H9 (cell line): ENCODE data around the gene NANOG. TPM values are rescaled to one million over a fixed set of nuclear protein-coding genes. Genes with fewer than 3 reads are reported as not detected.

ENCODE experiments used
- DNase-seq: peaks from one replicate; pipeline ENCODE4 v3.0.0-alpha.2; 2017
- H2AFZ ChIP-seq: one replicate; pipeline ENCODE4 v1.6.1; 2013; ENCODE audit warnings: mild to moderate bottlenecking, low read length, control low read depth, moderate library complexity
- H2AK5ac ChIP-seq: 2 replicates; pipeline ENCODE4 v1.6.1; 2013; ENCODE audit warnings: low read length, control low read depth, mixed read lengths; ENCODE audit not compliant: insufficient read length
- H2BK120ac ChIP-seq: one replicate; pipeline ENCODE4 v1.6.1; 2013; ENCODE audit warnings: low read depth, mild to moderate bottlenecking, low read length, control low read depth, inconsistent platforms; ENCODE audit not compliant: poor library complexity, severe bottlenecking
- H2BK12ac ChIP-seq: 2 replicates; pipeline ENCODE4 v1.6.1; 2013; ENCODE audit warnings: low read length, control low read depth, mixed read lengths, low read depth; ENCODE audit not compliant: insufficient read length
- H2BK15ac ChIP-seq: 2 replicates; pipeline ENCODE4 v1.6.1; 2013; ENCODE audit warnings: low read depth, low read length, control low read depth
- H2BK20ac ChIP-seq: one replicate; pipeline ENCODE4 v1.6.1; 2013; ENCODE audit warnings: low read depth, mild to moderate bottlenecking, low read length, control low read depth, inconsistent platforms; ENCODE audit not compliant: poor library complexity, severe bottlenecking
- H2BK5ac ChIP-seq: 2 replicates; pipeline ENCODE4 v1.6.1; 2013; ENCODE audit warnings: low read length, control low read depth, mixed read lengths; ENCODE audit not compliant: insufficient read length
- H3K14ac ChIP-seq: 2 replicates; pipeline ENCODE4 v1.6.1; 2013; ENCODE audit warnings: low read length, control low read depth; ENCODE audit not compliant: insufficient read depth
- H3K18ac ChIP-seq: 2 replicates; pipeline ENCODE4 v1.6.1; 2013; ENCODE audit warnings: low read depth, mild to moderate bottlenecking, mixed read lengths, low read length, control low read depth; ENCODE audit not compliant: insufficient read length
- H3K23ac ChIP-seq: 2 replicates; pipeline ENCODE4 v1.6.1; 2013; ENCODE audit warnings: low read length, control low read depth, mixed read lengths, low read depth; ENCODE audit not compliant: insufficient read length
- H3K23me2 ChIP-seq: 2 replicates; pipeline ENCODE4 v1.6.1; 2013; ENCODE audit warnings: low read depth, mild to moderate bottlenecking, mixed read lengths, low read length, control low read depth; ENCODE audit not compliant: insufficient read length, poor library complexity, severe bottlenecking
- H3K27ac ChIP-seq: 2 replicates; pipeline ENCODE4 v1.5.1; 2013; ENCODE audit warnings: low read length, control low read depth, mixed read lengths, low read depth; ENCODE audit not compliant: insufficient read length
- H3K27me3 ChIP-seq: 2 replicates; pipeline ENCODE4 v1.6.1; 2013; ENCODE audit warnings: low read length, control low read depth, inconsistent platforms; ENCODE audit not compliant: insufficient read depth
- H3K4ac ChIP-seq: 2 replicates; pipeline ENCODE4 v1.6.1; 2013; ENCODE audit warnings: low read depth, mild to moderate bottlenecking, control low read depth, inconsistent platforms, low read length, moderate library complexity
- H3K4me1 ChIP-seq: 2 replicates; pipeline ENCODE4 v1.6.1; 2013; ENCODE audit warnings: low read length, control low read depth, inconsistent platforms; ENCODE audit not compliant: insufficient read depth
- H3K4me2 ChIP-seq: 2 replicates; pipeline ENCODE4 v1.6.1; 2013; ENCODE audit warnings: low read length, control low read depth, mixed read lengths; ENCODE audit not compliant: insufficient read length, insufficient read depth
- H3K56ac ChIP-seq: 2 replicates; pipeline ENCODE4 v1.6.1; 2013; ENCODE audit warnings: low read depth, mild to moderate bottlenecking, mixed read lengths, low read length, control low read depth; ENCODE audit not compliant: insufficient read length
- H3K79me1 ChIP-seq: 2 replicates; pipeline ENCODE4 v1.6.1; 2013; ENCODE audit warnings: low read depth, mild to moderate bottlenecking, moderate library complexity, low read length, control low read depth, inconsistent platforms; ENCODE audit not compliant: insufficient read depth, poor library complexity, severe bottlenecking
- H3K79me2 ChIP-seq: 2 replicates; pipeline ENCODE4 v1.6.1; 2013; ENCODE audit warnings: low read length, control low read depth, inconsistent platforms; ENCODE audit not compliant: insufficient read depth
- H3K9ac ChIP-seq: 2 replicates; pipeline ENCODE4 v1.6.1; 2013; ENCODE audit warnings: low read length, control low read depth, mixed read lengths; ENCODE audit not compliant: insufficient read length; ENCODE audit errors: extremely low read depth
- H3K9me3 ChIP-seq: one replicate; pipeline ENCODE4 v1.6.1; 2013; ENCODE audit warnings: low read depth, low read length, inconsistent platforms; ENCODE audit not compliant: control insufficient read depth
- H3T11ph ChIP-seq: one replicate; pipeline ENCODE4 v1.6.1; 2013; ENCODE audit warnings: mild to moderate bottlenecking, low read length, control low read depth, inconsistent platforms
- H4K20me1 ChIP-seq: one replicate; pipeline ENCODE4 v1.6.1; 2013; ENCODE audit not compliant: control insufficient read depth, insufficient read length, insufficient read depth
- H4K5ac ChIP-seq: 2 replicates; pipeline ENCODE4 v1.6.1; 2013; ENCODE audit warnings: low read depth, mild to moderate bottlenecking, mixed read lengths, low read length, control low read depth; ENCODE audit not compliant: insufficient read length
- H4K8ac ChIP-seq: replicated peaks from 2 replicates; pipeline ENCODE4 v1.6.1; 2013; ENCODE audit warnings: low read length, control low read depth, mixed read lengths, low read depth; ENCODE audit not compliant: insufficient read length
- H4K91ac ChIP-seq: 2 replicates; pipeline ENCODE4 v1.6.1; 2013; ENCODE audit warnings: low read depth, mild to moderate bottlenecking, moderate library complexity, mixed read lengths, low read length, control low read depth; ENCODE audit not compliant: insufficient read length
- H3K27ac Mint-ChIP-seq, 3 experiments: 2 replicates in 2 of 3; 3 replicates in 1 of 3; pipeline ENCODE4 v1.8.0; 2020 to 2021; ENCODE audit warnings: mixed read lengths in 3 of 3, mild to moderate bottlenecking in 1 of 3, moderate library complexity in 1 of 3
- H3K27me3 Mint-ChIP-seq: 2 replicates; pipeline ENCODE4 v1.8.0; 2021; ENCODE audit warnings: low read depth, mild to moderate bottlenecking, moderate library complexity, mixed read lengths
- H3K36me3 Mint-ChIP-seq, 3 experiments: 2 replicates in 2 of 3; 3 replicates in 1 of 3; pipeline ENCODE4 v1.8.0; 2020 to 2021; ENCODE audit warnings: low read depth in 3 of 3, mixed read lengths in 3 of 3; ENCODE audit not compliant: insufficient read depth in 1 of 3
- H3K4me1 Mint-ChIP-seq, 2 experiments: 2 replicates each; pipeline ENCODE4 v1.8.0; 2020; ENCODE audit warnings: mixed read lengths in 2 of 2
- H3K4me3 Mint-ChIP-seq, 2 experiments: 2 replicates in 1 of 2; 3 replicates in 1 of 2; pipeline ENCODE4 v1.8.0; 2020 to 2021; ENCODE audit warnings: mild to moderate bottlenecking in 2 of 2, mixed read lengths in 2 of 2, moderate library complexity in 1 of 2
- H3K9me3 Mint-ChIP-seq, 2 experiments: 2 replicates in 1 of 2; 3 replicates in 1 of 2; pipeline ENCODE4 v1.8.0; 2020; ENCODE audit warnings: mild to moderate bottlenecking in 2 of 2, mixed read lengths in 2 of 2, moderate library complexity in 1 of 2
- WGBS: extraction: QIAGEN DNeasy Blood & Tissue Kit; methylation state at CpG from one replicate; pipeline ENCODE4 v1.1.7; 2013; ENCODE audit warnings: missing lambda C conversion rate, low lambda C conversion rate, mixed read lengths; ENCODE audit not compliant: insufficient read length; ENCODE audit errors: extremely low coverage; 5-methylcytosine and 5-hydroxymethylcytosine counted together
- total RNA-seq: library from RNA; stranded (reverse); gene quantifications from 2 replicates; pipeline ENCODE4 v1.2.1, GENCODE V29; 2021
- TF ChIP-seq, protein P1 (sequence below): fragments of 200-600 bp; sonication (generic); conservative IDR thresholded peaks from 3 replicates; pipeline ENCODE4 v1.8.0; 2021; ENCODE audit warnings: antibody characterized with exemption, mild to moderate bottlenecking

NANOG gene
- total RNA-seq, 1 experiment from 2014 or later = 199 TPM

- H3K9ac ChIP-seq = no peak overlapping the region
- H3K9me3 Mint-ChIP-seq = peaks cover 9 to 13% of the 10 kb centered on the region in 2 experiments; a peak in 4 of 5 replicates
- H3K79me1 ChIP-seq = no peaks in the 10 kb centered on the region
- no peak overlapping the region for H3T11ph ChIP-seq
- H3K18ac ChIP-seq = no peak overlapping the region
- H3K27ac ChIP-seq = no peak overlapping the region
- H3K79me2 ChIP-seq = no peaks in the 10 kb centered on the region
- H3K14ac ChIP-seq = no peak overlapping the region
- no peak for DNase-seq
- H4K8ac ChIP-seq = no peak overlapping the region
- no peak overlapping the region for H2AK5ac ChIP-seq
- H2AFZ ChIP-seq = no peak overlapping the region
- H3K27me3 Mint-ChIP-seq = no peaks in the 10 kb centered on the region
- H3K4me2 ChIP-seq = no peak overlapping the region
- H3K23ac ChIP-seq = no peak overlapping the region
- H2BK5ac ChIP-seq = no peak overlapping the region
- H3K36me3 Mint-ChIP-seq = peaks cover 0 to 9% (median 6%) of the 10 kb centered on the region in 3 experiments; a peak in 5 of 7 replicates
- TF ChIP-seq, protein P1, sequence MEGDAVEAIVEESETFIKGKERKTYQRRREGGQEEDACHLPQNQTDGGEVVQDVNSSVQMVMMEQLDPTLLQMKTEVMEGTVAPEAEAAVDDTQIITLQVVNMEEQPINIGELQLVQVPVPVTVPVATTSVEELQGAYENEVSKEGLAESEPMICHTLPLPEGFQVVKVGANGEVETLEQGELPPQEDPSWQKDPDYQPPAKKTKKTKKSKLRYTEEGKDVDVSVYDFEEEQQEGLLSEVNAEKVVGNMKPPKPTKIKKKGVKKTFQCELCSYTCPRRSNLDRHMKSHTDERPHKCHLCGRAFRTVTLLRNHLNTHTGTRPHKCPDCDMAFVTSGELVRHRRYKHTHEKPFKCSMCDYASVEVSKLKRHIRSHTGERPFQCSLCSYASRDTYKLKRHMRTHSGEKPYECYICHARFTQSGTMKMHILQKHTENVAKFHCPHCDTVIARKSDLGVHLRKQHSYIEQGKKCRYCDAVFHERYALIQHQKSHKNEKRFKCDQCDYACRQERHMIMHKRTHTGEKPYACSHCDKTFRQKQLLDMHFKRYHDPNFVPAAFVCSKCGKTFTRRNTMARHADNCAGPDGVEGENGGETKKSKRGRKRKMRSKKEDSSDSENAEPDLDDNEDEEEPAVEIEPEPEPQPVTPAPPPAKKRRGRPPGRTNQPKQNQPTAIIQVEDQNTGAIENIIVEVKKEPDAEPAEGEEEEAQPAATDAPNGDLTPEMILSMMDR = no peak
- H3K4ac ChIP-seq = no peak overlapping the region
- H3K23me2 ChIP-seq = no peaks in the 10 kb centered on the region
- no peak overlapping the region for H2BK12ac ChIP-seq
- no peak overlapping the region for H3K4me3 Mint-ChIP-seq
- H3K9me3 ChIP-seq = no peaks in the 10 kb centered on the region
- no peak overlapping the region for H2BK120ac ChIP-seq
- peak overlapping the region; percentile 61 for H2BK20ac ChIP-seq
- H3K56ac ChIP-seq = no peak overlapping the region
- no peaks in the 10 kb centered on the region for H3K27me3 ChIP-seq
- no CpG with 5 or more reads among the region's 6 CpGs for WGBS
- no peaks in the 10 kb centered on the region for H3K4me1 ChIP-seq
- H2BK15ac ChIP-seq = no peak overlapping the region
- no peak overlapping the region for H4K91ac ChIP-seq
- no peaks in the 10 kb centered on the region for H4K20me1 ChIP-seq
- H4K5ac ChIP-seq = no peak overlapping the region
- H3K4me1 Mint-ChIP-seq = peaks cover 13 to 15% of the 10 kb centered on the region in 2 experiments; a peak in 2 of 4 replicates
- peak overlapping the region in 2 of 3 experiments; percentile 51 to 65; a peak in 1 of 7 replicates for H3K27ac Mint-ChIP-seq
These were observed 38.9 kb upstream of the NANOG start for GRCh38 chr12:7750350-7750749.
